Thyroid gland (tissue), 4 donors: ENCODE results near the gene NCSTN. TPM values are rescaled to one million over a fixed set of nuclear protein-coding genes. Genes with fewer than 3 reads are reported as not detected.

Experiments used
- DNase-seq, 2 donors: peaks; one replicate each; pipeline ENCODE4 v3.0.0-alpha.2; 2019
- H3K27ac ChIP-seq, 3 donors: fragments of 200-600 bp; sonication (generic); 1 replicate in 2 of 3; 2 replicates in 1 of 3; pipeline ENCODE4 v1.5.1; 2016 to 2019; ENCODE audit warnings: mild to moderate bottlenecking in 1 of 3, moderate library complexity in 1 of 3
- H3K27me3 ChIP-seq: fragments of 200-600 bp; sonication (generic); one replicate; pipeline ENCODE4 v1.5.1; 2019
- H3K36me3 ChIP-seq, 2 donors: fragments of 200-600 bp; sonication (generic); one replicate each; pipeline ENCODE4 v1.5.1; 2016 to 2019
- H3K4me1 ChIP-seq, 2 donors: fragments of 200-600 bp; sonication (generic); one replicate each; pipeline ENCODE4 v1.5.1; 2017 to 2019
- H3K4me3 ChIP-seq, 3 donors: fragments of 200-600 bp; sonication (generic); replicated peaks in 1 of 3; 1 replicate in 2 of 3; 2 replicates in 1 of 3; pipeline ENCODE4 v1.5.1; 2016; ENCODE audit warnings: mild to moderate bottlenecking in 1 of 3
- H3K9me3 ChIP-seq: fragments of 200-600 bp; sonication (generic); one replicate; pipeline ENCODE4 v1.5.1; 2017
- CTCF ChIP-seq, 6 experiments: fragments of 200-600 bp in 3 of 6; fragments of 450-650 bp in 3 of 6; sonication (generic) in 3 of 6; IDR thresholded peaks; one replicate each; pipeline ENCODE4 v1.5.1; 2016 to 2019; ENCODE audit warnings: antibody characterized with exemption in 6 of 6, mild to moderate bottlenecking in 2 of 6, inconsistent platforms in 1 of 6, moderate library complexity in 1 of 6
- POLR2A ChIP-seq, 2 donors: fragments of 450-650 bp; IDR thresholded peaks; one replicate each; pipeline ENCODE4 v1.6.1; 2017; ENCODE audit warnings: antibody characterized with exemption in 2 of 2, mild to moderate bottlenecking in 2 of 2, moderate library complexity in 1 of 2
- WGBS, 2 donors: methylation state at CpG; one replicate each; pipeline ENCODE4 v1.1.5; 2017; 5-methylcytosine and 5-hydroxymethylcytosine counted together
- intact Hi-C: fragments of 100-400 bp; cut with DNase I; formaldehyde crosslinking; loops from one replicate; pipeline ENCODE4 v1.15.1; 2023
- total RNA-seq, 4 donors: library from RNA; depleted of rRNA; stranded (reverse); fragments of >200 nt; gene quantifications; one replicate each; pipeline ENCODE4 v1.2.3, GENCODE V29; 2016

Gene NCSTN
- total RNA-seq, 4 donors from 2014 or later, result 50.8 to 80.1 (median 68.5) TPM

- H3K9me3 ChIP-seq, result no peaks in the 10 kb centered on the region
- H3K4me3 ChIP-seq, result no peak overlapping the region
- WGBS, 2 donors, result 85 to 87% methylated on average over 8 of the region's 8 CpGs
- H3K27me3 ChIP-seq, result no peaks in the 10 kb centered on the region
- peaks cover 32 to 34% of the 10 kb centered on the region in 2 donors for H3K36me3 ChIP-seq
- DNase-seq, result no peak
- intact Hi-C loops, result no loop called here
- no peak overlapping the region for H3K27ac ChIP-seq
- TF ChIP-seq CTCF (IDR thresholded peaks at IDR 0.05) (no peak), POLR2A (IDR thresholded peaks at IDR 0.05) (no peak)
- no peaks in the 10 kb centered on the region for H3K4me1 ChIP-seq
Measured at GRCh38 chr1:160360227-160360695, 17.1 kb downstream of the NCSTN start.

GRCh38 chr1:160361199-160361598 is 18.0 kb downstream of the NCSTN start:
- H3K4me1 ChIP-seq, result no peaks in the 10 kb centered on the region
- H3K9me3 ChIP-seq, result no peaks in the 10 kb centered on the region
- no peaks in the 10 kb centered on the region for H3K27me3 ChIP-seq
- peaks cover 23 to 25% of the 10 kb centered on the region in 2 donors for H3K36me3 ChIP-seq
- DNase-seq, result no peak
- H3K4me3 ChIP-seq, result no peak overlapping the region
- WGBS, 2 donors, result 86 to 96% methylated on average over 2 of the region's 2 CpGs
- intact Hi-C loops, result no loop called here
- H3K27ac ChIP-seq, result no peak overlapping the region
- TF ChIP-seq POLR2A (IDR thresholded peaks at IDR 0.05) (no peak), CTCF (IDR thresholded peaks at IDR 0.05) (no peak)

- no peaks in the 10 kb centered on the region for H3K9me3 ChIP-seq
- no peak overlapping the region for H3K27ac ChIP-seq
- no peak overlapping the region for H3K4me3 ChIP-seq
- H3K27me3 ChIP-seq, result no peaks in the 10 kb centered on the region
- no peaks in the 10 kb centered on the region for H3K4me1 ChIP-seq
- 75 to 89% methylated on average over 4 of the region's 4 CpGs for WGBS, 2 donors
- peaks cover 17 to 19% of the 10 kb centered on the region in 2 donors for H3K36me3 ChIP-seq
- TF ChIP-seq CTCF (IDR thresholded peaks at IDR 0.05) (no peak), POLR2A (IDR thresholded peaks at IDR 0.05) (no peak)
- intact Hi-C loops, result no loop called here
- no peak for DNase-seq
Measured at GRCh38 chr1:160361814-160362167, 18.6 kb downstream of the NCSTN start.

- Histone ChIP-seq H3K36me3 (peaks cover 11 to 13% of the 10 kb centered on the region in 2 donors), H3K4me1 (no peaks in the 10 kb centered on the region), H3K27me3 (no peaks in the 10 kb centered on the region), H3K4me3 (no peak overlapping the region), H3K9me3 (no peaks in the 10 kb centered on the region), H3K27ac (no peak overlapping the region)
- 71 to 75% methylated on average over 9 of the region's 9 CpGs for WGBS, 2 donors
- TF ChIP-seq CTCF (IDR thresholded peaks at IDR 0.05) (no peak), POLR2A (IDR thresholded peaks at IDR 0.05) (no peak)
- intact Hi-C loops, result no loop called here
- no peak for DNase-seq
Measured at GRCh38 chr1:160362168-160362957, 19.2 kb downstream of the NCSTN start.

- no peaks in the 10 kb centered on the region for H3K27me3 ChIP-seq
- intact Hi-C loops, result no loop called here
- 41 to 43% methylated on average over 5 of the region's 5 CpGs for WGBS, 2 donors
- H3K4me1 ChIP-seq, result no peaks in the 10 kb centered on the region
- DNase-seq, result no peak
- no peak overlapping the region for H3K4me3 ChIP-seq
- H3K9me3 ChIP-seq, result no peaks in the 10 kb centered on the region
- no peak for TF ChIP-seq CTCF (IDR thresholded peaks at IDR 0.05)
- TF ChIP-seq POLR2A (IDR thresholded peaks at IDR 0.05), result no peak
- peaks cover 6% of the 10 kb centered on the region in 2 donors for H3K36me3 ChIP-seq
- H3K27ac ChIP-seq, result no peak overlapping the region
Measured at GRCh38 chr1:160363010-160363409, 19.8 kb downstream of the NCSTN start.
